Left kidney (tissue), 2 donors: Measurements from ENCODE around the gene HYOU1. TPM values are rescaled to one million over a fixed set of nuclear protein-coding genes. Genes with fewer than 3 reads are reported as not detected.
A peak's percentile ranks its signal among the peaks of the same experiment; 100 is the strongest.
"Not testable (repeated sequence)": the region's sequence is repeated elsewhere in the genome, so short reads cannot be mapped to it uniquely, and the experiment has no call there.

Experiments
- DNase-seq: peaks from one replicate; pipeline ENCODE4 v3.0.0-alpha.2; 2013
- polyA plus RNA-seq: library from polyadenylated mRNA; unstranded; fragments of 120-200 nt; gene quantifications from one replicate; pipeline ENCODE4 v1.2.1, GENCODE V29; 2013; ENCODE audit not compliant: insufficient read length

The HYOU1 gene
- polyA plus RNA-seq, 1 donor: 114 TPM

- DNase-seq: no peak
Observed at GRCh38 chr11:119047205-119047604, 9.8 kb downstream of the HYOU1 start.

GRCh38 chr11:119046489-119046888 is 10.5 kb downstream of the HYOU1 start:
- DNase-seq: no peak

- no peak for DNase-seq
Observed at GRCh38 chr11:119044708-119045107, 12.3 kb downstream of the HYOU1 start.

- no peak for DNase-seq
Observed at GRCh38 chr11:119042927-119043326, 14.1 kb downstream of the HYOU1 start.

- DNase-seq: no peak
Observed at GRCh38 chr11:119041821-119042514, 15.0 kb downstream of the HYOU1 start.

GRCh38 chr11:119039471-119039870 is 17.5 kb downstream of the HYOU1 start:
- DNase-seq: not testable (repeated sequence)

- DNase-seq: no peak
Observed at GRCh38 chr11:119038884-119039283, 18.1 kb downstream of the HYOU1 start.

- DNase-seq: no peak
Observed at GRCh38 chr11:119034813-119035212, 22.2 kb downstream of the HYOU1 start.

- DNase-seq: not testable (repeated sequence)
Observed at GRCh38 chr11:119033421-119033820, 23.6 kb downstream of the HYOU1 start.

- DNase-seq: no peak
Observed at GRCh38 chr11:119031912-119032280, 25.1 kb downstream of the HYOU1 start.

GRCh38 chr11:119030329-119031047 is 26.5 kb downstream of the HYOU1 start, which contains the start of gene SLC37A4:
SLC37A4 (minus strand) TSS chr11:119030877.
- peak; percentile 96 for DNase-seq

- no peak for DNase-seq
Observed at GRCh38 chr11:119030029-119030328, 27.0 kb downstream of the HYOU1 start.

- peak; percentile 54 for DNase-seq
Observed at GRCh38 chr11:119029340-119030028, 27.5 kb downstream of the HYOU1 start.

- no peak for DNase-seq
Observed at GRCh38 chr11:119029069-119029339, 28.0 kb downstream of the HYOU1 start.

- no peak for DNase-seq
Observed at GRCh38 chr11:119028346-119029068, 28.5 kb downstream of the HYOU1 start.

- DNase-seq: no peak
Observed at GRCh38 chr11:119027561-119028345, 29.3 kb downstream of the HYOU1 start.

GRCh38 chr11:119026970-119027369 is 30.0 kb downstream of the HYOU1 start:
- no peak for DNase-seq

GRCh38 chr11:119025978-119026766 is 30.8 kb downstream of the HYOU1 start:
- DNase-seq: no peak

- no peak for DNase-seq
Observed at GRCh38 chr11:119025541-119025940, 31.5 kb downstream of the HYOU1 start.

GRCh38 chr11:119025099-119025473 is 31.9 kb downstream of the HYOU1 start:
- DNase-seq: no peak

GRCh38 chr11:119024430-119025098 is 32.4 kb downstream of the HYOU1 start:
- DNase-seq: no peak
